OCI-LY1 (cell line): Measurements from ENCODE around the gene RYR3.

Experiments
- H2AFZ ChIP-seq: fragments of 200-600 bp; sonication (generic), shearing (Covaris generic); 2 replicates; pipeline ENCODE4 v1.6.0; 2014; ENCODE audit warnings: antibody characterized with exemption, mild to moderate bottlenecking, low read length
- H3F3A ChIP-seq: fragments of 200-600 bp; sonication (generic), shearing (Covaris generic); 2 replicates; pipeline ENCODE4 v1.6.0; 2014; ENCODE audit warnings: mild to moderate bottlenecking, antibody characterized with exemption, low read length, moderate library complexity; ENCODE audit not compliant: insufficient read depth
- H3K27ac ChIP-seq: fragments of 200-600 bp; sonication (generic); 2 replicates; pipeline ENCODE4 v1.5.1; 2014; ENCODE audit warnings: low read length, mixed run types, mild to moderate bottlenecking, low read depth; ENCODE audit not compliant: poor library complexity, severe bottlenecking
- H3K27me3 ChIP-seq: fragments of 200-600 bp; sonication (generic); 2 replicates; pipeline ENCODE4 v1.6.0; 2014; ENCODE audit warnings: antibody characterized with exemption, mild to moderate bottlenecking, low read length, moderate library complexity; ENCODE audit not compliant: insufficient read depth
- H3K36me3 ChIP-seq: fragments of 200-600 bp; sonication (generic); 2 replicates; pipeline ENCODE4 v1.6.1; 2014; ENCODE audit warnings: mild to moderate bottlenecking, antibody characterized with exemption, low read length, moderate library complexity, mixed read lengths; ENCODE audit not compliant: insufficient read depth
- H3K4me1 ChIP-seq: fragments of 200-600 bp; sonication (generic); 2 replicates; pipeline ENCODE4 v1.5.1; 2014; ENCODE audit warnings: mild to moderate bottlenecking, low read length, moderate library complexity; ENCODE audit not compliant: insufficient read depth, severe bottlenecking
- H3K4me2 ChIP-seq: fragments of 200-600 bp; sonication (generic), shearing (Covaris generic); 2 replicates; pipeline ENCODE4 v1.6.1; 2014; ENCODE audit warnings: low read length
- H3K4me3 ChIP-seq: fragments of 200-600 bp; sonication (generic); 2 replicates; pipeline ENCODE4 v1.5.1; 2014; ENCODE audit warnings: low read length, low read depth, mild to moderate bottlenecking, mixed read lengths; ENCODE audit not compliant: poor library complexity, severe bottlenecking
- H3K79me2 ChIP-seq: fragments of 200-600 bp; shearing (Covaris generic); 2 replicates; pipeline ENCODE4 v1.6.1; 2016; ENCODE audit warnings: mixed run types, low read length, mixed read lengths; ENCODE audit not compliant: insufficient read depth
- H3K9ac ChIP-seq: fragments of 200-600 bp; sonication (generic), shearing (Covaris generic); 2 replicates; pipeline ENCODE4 v1.6.1; 2014; ENCODE audit warnings: mild to moderate bottlenecking, low read length, mixed read lengths
- H3K9me2 ChIP-seq: fragments of 200-600 bp; sonication (generic), shearing (Covaris generic); 2 replicates; pipeline ENCODE4 v1.6.1; 2014; ENCODE audit warnings: low read depth, mild to moderate bottlenecking, low read length, mixed read lengths
- H3K9me3 ChIP-seq: fragments of 200-600 bp; shearing (Covaris generic); 2 replicates; pipeline ENCODE4 v1.6.1; 2014; ENCODE audit warnings: low read length, mixed read lengths
- H4K20me1 ChIP-seq: fragments of 200-600 bp; sonication (generic), shearing (Covaris generic); 2 replicates; pipeline ENCODE4 v1.6.0; 2016; ENCODE audit warnings: mild to moderate bottlenecking, low read length; ENCODE audit not compliant: insufficient read depth
- EZH2 ChIP-seq: fragments of 200-600 bp; sonication (generic), shearing (Covaris generic); IDR thresholded peaks from 2 replicates; pipeline ENCODE4 v1.8.0; 2017; ENCODE audit warnings: borderline replicate concordance, mixed run types, mild to moderate bottlenecking, antibody characterized with exemption, low read length, moderate library complexity, mixed read lengths
- TF ChIP-seq, protein P1 (sequence below): fragments of 200-600 bp; sonication (generic), shearing (Covaris generic); IDR thresholded peaks from 2 replicates; pipeline ENCODE4 v1.5.1; 2017; ENCODE audit warnings: mild to moderate bottlenecking, antibody characterized with exemption, low read length, moderate library complexity, mixed read lengths

The RYR3 gene

DNA sequence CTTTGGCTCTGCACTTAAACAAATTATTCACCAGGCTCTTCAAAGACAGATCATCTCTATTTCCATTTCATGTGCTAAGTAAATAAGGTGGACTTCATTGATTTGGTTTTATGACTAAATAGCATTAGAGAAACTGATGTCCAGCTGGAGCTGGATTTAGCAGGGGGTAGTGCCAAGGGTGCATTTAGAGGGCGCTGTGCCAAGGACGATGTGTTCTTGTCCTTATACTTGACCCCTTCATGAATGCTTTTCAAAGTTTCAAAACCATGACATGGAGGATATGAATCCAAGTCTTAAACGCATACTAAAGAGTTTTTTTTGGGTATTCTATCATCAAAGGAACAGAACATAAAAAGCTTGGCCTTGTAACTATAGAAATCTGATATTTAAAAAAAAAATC lies 233.2 kb downstream of the RYR3 start:
- no peaks in the 10 kb centered on the region for H3K4me1 ChIP-seq
- H3K9ac ChIP-seq = no peak overlapping the region
- no peak overlapping the region for H2AFZ ChIP-seq
- H4K20me1 ChIP-seq = no peaks in the 10 kb centered on the region
- no peaks in the 10 kb centered on the region for H3F3A ChIP-seq
- H3K27ac ChIP-seq = no peak overlapping the region
- H3K79me2 ChIP-seq = no peaks in the 10 kb centered on the region
- H3K4me2 ChIP-seq = no peak overlapping the region
- H3K27me3 ChIP-seq = no peaks in the 10 kb centered on the region
- H3K4me3 ChIP-seq = no peak overlapping the region
- no peaks in the 10 kb centered on the region for H3K36me3 ChIP-seq
- TF ChIP-seq EZH2 = no peak
- TF ChIP-seq, protein P1, sequence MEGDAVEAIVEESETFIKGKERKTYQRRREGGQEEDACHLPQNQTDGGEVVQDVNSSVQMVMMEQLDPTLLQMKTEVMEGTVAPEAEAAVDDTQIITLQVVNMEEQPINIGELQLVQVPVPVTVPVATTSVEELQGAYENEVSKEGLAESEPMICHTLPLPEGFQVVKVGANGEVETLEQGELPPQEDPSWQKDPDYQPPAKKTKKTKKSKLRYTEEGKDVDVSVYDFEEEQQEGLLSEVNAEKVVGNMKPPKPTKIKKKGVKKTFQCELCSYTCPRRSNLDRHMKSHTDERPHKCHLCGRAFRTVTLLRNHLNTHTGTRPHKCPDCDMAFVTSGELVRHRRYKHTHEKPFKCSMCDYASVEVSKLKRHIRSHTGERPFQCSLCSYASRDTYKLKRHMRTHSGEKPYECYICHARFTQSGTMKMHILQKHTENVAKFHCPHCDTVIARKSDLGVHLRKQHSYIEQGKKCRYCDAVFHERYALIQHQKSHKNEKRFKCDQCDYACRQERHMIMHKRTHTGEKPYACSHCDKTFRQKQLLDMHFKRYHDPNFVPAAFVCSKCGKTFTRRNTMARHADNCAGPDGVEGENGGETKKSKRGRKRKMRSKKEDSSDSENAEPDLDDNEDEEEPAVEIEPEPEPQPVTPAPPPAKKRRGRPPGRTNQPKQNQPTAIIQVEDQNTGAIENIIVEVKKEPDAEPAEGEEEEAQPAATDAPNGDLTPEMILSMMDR = no peak
- no peaks in the 10 kb centered on the region for H3K9me2 ChIP-seq
- no peaks in the 10 kb centered on the region for H3K9me3 ChIP-seq

DNA sequence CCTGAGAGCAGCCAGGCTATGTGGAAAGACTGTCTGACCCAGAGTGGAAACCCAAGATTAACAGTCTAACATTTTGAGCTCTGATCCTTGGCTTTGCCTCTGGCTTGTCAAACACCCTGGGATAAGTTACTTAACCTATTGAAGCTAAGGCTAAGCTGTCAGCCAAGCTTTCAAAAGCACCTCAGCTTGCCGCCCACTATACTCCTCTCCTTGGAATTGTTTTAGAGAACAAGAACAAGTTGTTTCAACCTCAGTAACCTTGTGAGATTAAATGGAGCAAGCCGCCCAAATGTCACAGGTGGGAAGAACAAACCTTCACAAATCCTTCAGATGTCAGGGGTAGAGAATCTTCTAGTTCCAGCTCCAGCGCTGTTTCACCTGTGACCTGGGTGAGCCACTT lies 235.1 kb downstream of the RYR3 start:
- H3K27me3 ChIP-seq = no peaks in the 10 kb centered on the region
- no peak overlapping the region for H3K27ac ChIP-seq
- H3K4me3 ChIP-seq = no peak overlapping the region
- H3K4me2 ChIP-seq = no peak overlapping the region
- H3K9me3 ChIP-seq = no peaks in the 10 kb centered on the region
- H3K4me1 ChIP-seq = no peaks in the 10 kb centered on the region
- H3K9ac ChIP-seq = no peak overlapping the region
- no peak overlapping the region for H2AFZ ChIP-seq
- H4K20me1 ChIP-seq = no peaks in the 10 kb centered on the region
- no peaks in the 10 kb centered on the region for H3K36me3 ChIP-seq
- H3K9me2 ChIP-seq = no peaks in the 10 kb centered on the region
- no peaks in the 10 kb centered on the region for H3F3A ChIP-seq
- TF ChIP-seq, protein P1 = no peak
- no peak for TF ChIP-seq EZH2
- no peaks in the 10 kb centered on the region for H3K79me2 ChIP-seq

DNA sequence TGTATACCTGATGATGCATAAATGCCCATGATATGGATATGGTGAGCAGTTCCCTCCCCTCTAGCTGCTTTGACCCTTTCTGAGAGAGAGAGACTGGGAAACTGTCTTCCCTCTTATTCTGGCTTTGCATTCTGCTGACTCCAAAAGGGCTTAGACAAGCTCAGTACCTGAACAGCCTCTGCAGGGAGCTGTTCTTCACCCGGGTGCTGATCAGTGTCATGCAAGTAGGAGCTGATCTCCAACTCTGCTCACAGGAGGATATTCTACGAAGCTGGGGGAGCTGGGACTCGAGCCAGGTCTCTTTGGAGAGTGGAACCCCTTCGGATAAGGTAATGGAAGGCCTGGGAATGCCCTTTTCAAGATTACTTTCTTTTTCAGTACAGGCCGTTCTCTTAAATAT lies 237.1 kb downstream of the RYR3 start:
- Histone ChIP-seq H4K20me1 (no peaks in the 10 kb centered on the region), H3K4me2 (no peak overlapping the region), H3K4me1 (no peaks in the 10 kb centered on the region), H3K9ac (no peak overlapping the region), H3K4me3 (no peak overlapping the region), H3K9me3 (no peaks in the 10 kb centered on the region), H3K36me3 (no peaks in the 10 kb centered on the region), H3F3A (no peaks in the 10 kb centered on the region), H2AFZ (no peak overlapping the region), H3K27ac (no peak overlapping the region), H3K27me3 (no peaks in the 10 kb centered on the region), H3K79me2 (no peaks in the 10 kb centered on the region), H3K9me2 (no peaks in the 10 kb centered on the region)
- TF ChIP-seq, protein P1 = no peak
- no peak for TF ChIP-seq EZH2
